Dermis microvascular lymphatic vessel endothelial cell (primary cell): ENCODE data around the gene HECTD2. TPM values are rescaled to one million over a fixed set of nuclear protein-coding genes. Genes with fewer than 3 reads are reported as not detected.
"Not testable (repeated sequence)": the region's sequence is repeated elsewhere in the genome, so short reads cannot be mapped to it uniquely, and the experiment has no call there.

Experiments
- DNase-seq, 2 donors: peaks; one replicate each; pipeline versions ENCODE4 v3.0.0 to v3.0.0-alpha.2; 2010; ENCODE audit warnings: low read depth in 2 of 2
- total RNA-seq: library from RNA; depleted of rRNA; stranded (reverse); fragments of >200 nt; gene quantifications from 2 replicates; pipeline ENCODE4 v1.2.1, GENCODE V29; 2014

Gene HECTD2
- total RNA-seq, 1 donor from 2014 or later, result 4.1 TPM

DNA sequence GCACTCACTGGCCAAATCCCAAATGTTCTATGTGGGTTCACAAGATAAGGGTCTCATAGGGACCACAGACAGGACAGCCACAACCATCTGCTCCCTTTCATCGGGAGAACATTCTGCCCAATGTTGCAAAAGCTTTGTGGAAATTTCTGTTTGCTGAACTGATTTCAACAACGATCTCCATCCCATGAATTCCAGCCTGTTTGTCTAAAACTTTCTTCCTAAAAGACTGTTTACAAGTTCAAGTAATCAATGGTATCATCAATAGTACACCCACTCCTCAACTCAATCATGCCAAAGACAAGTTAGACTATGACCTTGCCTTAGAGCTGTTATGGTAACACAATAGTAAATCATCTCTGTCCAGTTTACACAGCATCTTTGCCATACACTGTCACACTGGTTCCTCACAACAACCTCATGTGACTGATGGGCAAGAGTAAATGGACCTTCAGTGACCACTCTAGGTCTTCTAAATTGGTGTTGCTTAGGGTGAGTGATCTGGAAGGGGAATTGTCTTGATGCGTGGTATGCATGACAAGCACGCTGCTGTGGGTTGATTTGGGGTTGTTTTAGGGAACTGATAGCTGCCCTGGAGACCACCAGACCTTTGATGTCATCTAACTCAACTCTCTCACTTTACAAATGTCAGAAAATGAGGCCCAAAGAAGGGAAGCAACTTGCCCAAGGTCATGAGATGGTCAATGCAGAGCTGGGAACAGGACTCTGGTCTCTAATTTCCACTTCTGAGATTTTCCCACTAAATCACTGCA, 127.7 kb downstream of the HECTD2 start:
- DNase-seq, result no peak

DNA sequence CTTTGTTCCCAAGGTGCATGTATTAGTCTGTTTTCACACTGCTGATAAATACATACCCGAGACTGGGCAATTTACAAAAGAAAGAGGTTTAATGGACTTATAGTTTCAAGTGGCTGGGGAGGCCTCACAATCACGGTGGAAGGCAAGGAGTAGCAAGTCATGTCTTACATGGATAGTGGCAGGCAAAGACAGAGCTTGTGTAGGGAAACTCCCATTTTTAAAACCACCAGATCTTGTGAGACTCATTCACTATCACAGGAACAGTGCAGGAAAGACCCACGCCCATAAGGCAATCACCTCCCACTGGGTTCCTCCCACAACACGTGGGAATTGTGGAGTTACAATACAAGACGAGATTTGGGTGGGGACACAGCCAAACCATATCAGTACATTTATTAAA, 129.8 kb downstream of the HECTD2 start:
- no peak for DNase-seq

DNA sequence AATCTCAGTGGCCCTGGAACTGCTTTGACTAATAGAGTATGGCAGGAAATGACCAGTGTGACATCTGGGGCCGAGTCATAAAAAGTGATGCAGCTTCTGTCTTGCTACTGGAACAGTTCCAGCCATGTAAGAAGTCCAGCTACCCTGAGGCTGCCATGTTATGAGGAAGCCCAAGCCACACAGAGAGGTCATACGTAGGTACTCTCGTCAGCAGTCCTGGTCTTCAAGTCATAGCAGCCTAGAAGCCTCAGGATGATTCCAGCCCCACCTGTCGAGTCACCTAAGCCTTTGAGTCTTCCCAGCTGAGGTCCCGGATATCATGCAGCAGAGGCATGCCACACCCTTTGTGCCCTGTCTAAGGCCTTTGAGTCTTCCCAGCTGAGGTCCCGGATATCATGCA, 130.6 kb downstream of the HECTD2 start:
- DNase-seq, result peak in 1 of 2 donors; percentile 20

DNA sequence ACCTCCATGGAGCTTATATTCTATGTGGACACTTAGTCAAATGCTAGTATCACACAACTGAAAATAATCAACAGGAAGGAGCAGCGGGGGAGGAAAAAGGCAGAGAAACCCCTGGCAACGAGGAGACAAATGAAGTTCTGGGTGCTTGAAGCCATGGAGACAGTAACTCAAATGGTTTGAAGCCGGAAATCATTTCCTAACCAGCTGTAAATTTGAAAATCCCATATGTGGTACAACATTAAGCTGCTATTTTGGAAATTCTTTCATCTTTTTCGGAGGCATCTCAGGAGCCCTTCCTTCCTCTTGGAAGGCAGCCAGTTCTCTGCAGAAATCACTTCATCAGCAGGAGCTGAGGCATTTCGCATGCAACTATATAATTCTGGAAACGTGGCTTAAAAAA, 131.3 kb downstream of the HECTD2 start:
- DNase-seq, result peak; percentile 18 to 27

DNA sequence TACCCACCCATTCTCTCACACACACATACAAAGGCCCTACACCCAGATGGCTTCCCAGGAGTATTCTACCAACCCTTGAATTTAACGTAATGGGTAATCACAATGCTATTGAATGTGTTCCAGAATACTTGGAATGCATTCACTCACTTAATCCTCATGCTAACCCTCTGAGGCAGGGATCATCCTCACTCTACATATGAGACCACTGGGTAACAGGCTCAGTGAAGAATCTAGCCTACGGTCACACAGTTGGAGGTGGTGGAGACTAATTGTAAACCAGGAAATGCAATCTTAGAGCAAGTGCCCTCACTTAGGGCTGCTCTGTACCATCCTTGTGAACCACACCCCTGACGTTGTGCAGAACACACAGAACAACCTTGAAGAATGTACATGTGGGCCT, 135.2 kb downstream of the HECTD2 start:
- no peak for DNase-seq

DNA sequence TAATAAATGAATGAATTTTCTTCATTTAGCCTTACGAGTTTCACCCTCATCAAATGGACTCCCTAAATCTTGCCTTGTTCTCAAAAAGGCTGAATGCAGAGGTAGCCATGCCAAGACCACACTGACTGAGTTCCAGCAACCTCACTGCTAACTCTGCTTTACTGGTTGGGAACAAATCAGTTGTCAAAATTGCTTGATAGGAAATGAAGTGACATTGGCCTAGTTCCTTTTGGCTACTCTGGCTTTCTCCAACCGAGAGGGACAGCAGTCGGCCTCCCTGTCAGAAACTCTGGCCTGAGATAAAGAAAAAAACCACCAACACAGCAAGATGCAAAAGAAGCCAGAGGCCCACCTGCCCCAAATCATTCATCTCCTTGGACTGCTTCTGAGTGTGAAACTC, 135.7 kb downstream of the HECTD2 start:
- DNase-seq, result no peak

DNA sequence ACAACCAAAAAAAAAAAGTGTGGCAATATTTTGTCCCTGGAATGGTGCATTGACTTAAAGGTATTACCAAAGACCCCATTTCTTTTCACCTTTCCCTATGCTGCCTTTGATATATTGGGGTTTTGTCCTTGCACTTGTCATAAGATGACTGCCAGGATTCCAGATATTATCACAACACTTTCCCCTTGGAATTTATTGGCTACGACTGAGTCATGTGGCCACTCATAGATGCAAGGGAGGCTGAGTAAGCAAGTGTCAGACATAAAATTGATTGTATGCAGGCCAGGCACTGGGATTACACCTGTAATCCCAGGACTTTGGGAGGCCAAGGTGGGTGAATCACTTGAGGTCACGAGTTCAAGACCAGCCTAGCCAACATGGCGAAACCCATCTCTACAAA, 139.1 kb downstream of the HECTD2 start:
- no peak for DNase-seq

DNA sequence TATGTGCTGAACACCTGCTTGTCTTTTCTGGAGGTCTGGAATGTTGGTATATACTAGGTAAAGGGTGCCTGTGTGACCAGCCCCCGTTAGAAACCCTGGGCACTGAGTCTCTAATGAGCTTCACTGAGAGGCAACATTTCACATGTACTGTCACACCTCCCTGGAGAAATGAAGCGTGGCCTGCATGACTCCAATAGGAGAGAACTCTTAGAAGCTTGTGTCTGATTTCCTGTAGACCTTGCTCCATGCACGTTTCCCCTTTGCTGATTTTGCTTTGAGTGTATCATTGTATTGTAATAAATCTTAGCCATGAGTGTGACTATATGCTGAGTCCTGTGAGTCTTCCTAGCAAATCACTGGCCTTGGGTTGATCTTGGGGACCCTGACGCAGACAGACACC, 139.9 kb downstream of the HECTD2 start:
- DNase-seq, result no peak

DNA sequence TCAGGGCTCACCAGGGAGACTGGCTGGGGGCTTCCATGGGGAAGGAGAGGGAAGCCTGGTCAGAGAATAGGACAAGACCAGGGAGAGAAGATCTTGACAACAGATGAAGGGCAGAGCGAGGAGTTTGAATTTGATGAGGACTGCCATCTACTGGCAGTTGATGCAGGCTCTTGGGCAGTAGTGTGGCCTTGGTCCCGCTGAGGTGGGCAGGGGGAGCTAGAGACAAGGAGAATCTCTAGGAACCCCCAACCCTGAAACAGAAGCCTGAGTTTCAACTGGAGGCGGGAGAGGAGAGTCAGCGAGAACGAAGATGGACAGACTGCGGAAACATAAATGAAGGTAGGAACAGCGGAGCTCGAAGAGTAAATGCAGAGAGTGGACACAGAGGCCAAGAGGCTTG, 141.7 kb downstream of the HECTD2 start:
- DNase-seq, result peak; percentile 9 to 81

DNA sequence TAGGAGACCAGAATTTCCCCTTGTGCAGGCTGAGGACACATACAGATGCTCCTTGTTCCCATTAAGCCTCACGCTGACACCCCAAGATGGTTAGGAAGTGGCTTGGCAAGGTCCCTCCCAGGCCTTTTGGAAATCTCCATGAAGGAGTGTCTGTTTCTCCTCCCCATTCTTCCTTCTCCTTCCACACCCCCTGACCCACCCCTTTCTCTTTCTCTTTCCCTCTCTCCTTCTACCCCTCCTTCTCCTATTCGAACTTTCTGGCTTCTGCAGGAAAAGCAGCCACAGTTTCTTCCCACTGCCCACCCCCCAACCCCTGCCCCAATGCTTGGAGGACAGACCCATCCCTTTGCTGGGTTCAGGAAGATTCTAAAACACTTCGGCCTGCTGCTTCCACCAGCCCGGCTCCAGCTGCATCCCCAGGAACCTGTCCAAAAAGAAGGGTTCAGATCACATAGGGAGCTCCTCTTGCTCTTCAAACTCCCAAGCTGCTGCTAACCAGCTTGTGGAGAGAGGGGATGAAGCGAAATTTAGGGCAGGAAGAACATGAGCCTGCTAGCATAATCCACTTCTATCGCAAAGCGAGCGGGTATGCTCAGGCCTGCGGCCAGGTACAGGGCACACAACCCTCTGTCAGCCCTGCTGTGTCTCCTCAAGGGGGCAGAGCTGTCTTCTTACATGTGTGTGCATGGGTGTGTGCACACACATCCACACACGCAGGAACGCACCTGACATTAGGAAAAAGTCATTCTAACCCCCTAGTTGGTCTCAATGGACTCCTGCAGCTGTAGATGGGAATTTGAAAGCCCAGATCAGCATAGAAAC, 142.3 kb downstream of the HECTD2 start:
- peak in 1 of 2 donors; percentile 45 for DNase-seq

DNA sequence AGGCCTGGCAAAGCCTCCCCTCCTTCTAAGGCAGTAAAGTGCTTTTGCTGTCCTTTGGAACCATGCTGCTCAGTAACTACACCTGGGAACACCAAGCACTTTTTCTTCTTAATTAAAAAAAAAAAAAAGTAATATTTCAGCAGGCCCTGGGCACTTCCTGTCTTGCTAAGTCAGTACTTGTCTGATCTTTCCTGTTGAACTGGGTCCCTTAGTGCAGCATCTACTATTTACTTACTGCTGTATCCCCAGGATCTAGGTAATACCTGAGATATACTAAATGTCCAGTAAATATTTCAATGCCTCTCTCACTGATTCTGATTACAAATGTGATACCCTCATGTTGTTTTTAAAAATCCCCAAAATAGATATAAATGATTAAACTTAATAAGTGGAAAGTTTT, 145.3 kb downstream of the HECTD2 start:
- DNase-seq, result no peak

DNA sequence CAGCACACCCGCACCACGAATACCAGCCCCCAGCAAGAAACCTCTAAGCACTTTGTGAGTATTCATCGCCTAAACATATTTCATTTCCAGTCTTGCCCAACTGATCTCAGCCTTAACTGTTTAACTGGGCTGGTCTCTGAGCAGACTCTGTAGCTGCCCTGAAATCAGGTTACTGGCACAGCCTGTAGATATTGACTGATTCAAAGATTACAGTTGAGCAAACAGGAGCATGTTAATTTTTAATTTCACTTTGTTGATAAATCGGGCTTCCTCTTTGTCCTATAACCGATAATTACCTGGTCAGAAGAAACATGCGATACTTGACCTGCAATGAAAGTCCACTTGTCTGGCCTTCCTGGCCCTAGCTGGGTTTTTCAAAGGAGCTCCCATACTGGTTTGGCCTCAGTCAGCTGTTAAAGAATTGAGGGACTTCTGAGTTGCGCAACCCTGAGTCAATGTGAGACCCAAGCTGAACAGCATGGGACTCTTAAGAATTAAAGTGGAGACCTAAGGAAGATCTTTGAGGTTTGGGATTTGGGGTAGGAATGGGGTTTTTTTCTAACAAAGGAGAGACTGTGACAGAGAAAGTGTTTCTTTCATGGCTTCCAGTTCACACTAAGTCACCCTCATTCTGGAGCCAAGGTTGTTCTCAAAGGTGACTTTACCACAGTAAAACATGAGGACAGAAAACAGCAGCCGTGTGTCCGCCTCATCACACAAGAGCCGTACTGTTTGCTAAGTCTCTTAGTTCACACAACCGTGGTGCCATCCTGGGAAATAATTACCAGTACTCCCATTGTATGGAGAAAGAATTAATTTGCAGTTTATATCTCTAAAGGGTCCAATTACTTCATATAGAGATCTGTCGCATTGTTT, 146.8 kb downstream of the HECTD2 start:
- no peak for DNase-seq

DNA sequence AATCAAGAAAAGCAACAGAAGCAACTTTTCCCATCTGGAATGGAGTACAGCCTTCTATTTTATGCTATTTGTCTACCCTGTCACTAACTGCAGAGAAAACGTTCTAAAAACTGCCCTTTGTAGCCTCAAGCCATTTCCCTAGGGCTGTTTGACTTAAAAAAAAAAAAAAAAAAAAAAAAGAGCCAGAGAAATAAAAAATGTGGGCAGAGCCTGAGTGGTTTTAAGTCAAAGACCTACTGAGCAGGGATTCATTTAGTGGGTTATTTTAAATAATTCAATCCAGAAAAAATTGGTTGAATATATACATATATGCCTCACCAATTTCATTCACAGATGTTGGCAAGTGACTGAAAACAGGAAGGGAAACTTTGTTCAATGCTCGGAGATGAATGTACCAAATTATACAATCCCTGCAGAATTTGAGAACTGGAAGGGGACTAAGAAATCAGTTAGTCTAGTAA, 147.5 kb downstream of the HECTD2 start:
- DNase-seq, result no peak

DNA sequence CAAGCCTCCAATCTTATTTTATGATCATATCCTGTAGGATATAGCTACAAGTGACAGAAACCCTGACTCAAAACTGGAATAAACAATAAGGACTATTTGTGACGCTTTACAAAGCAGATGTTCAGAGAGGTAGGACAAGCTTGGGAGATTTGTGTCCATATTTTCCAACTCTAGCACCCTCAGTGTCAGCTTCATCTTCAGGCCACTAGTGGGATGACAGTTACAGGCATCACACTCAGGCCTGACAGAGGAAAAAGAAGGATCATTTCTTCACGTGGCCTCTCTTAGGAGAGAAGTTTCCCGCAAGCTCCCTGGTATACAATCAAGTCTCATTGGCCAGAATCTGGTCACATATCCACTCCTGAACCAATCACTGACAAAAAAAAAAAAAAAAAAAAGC, 148.3 kb downstream of the HECTD2 start:
- DNase-seq, result no peak

DNA sequence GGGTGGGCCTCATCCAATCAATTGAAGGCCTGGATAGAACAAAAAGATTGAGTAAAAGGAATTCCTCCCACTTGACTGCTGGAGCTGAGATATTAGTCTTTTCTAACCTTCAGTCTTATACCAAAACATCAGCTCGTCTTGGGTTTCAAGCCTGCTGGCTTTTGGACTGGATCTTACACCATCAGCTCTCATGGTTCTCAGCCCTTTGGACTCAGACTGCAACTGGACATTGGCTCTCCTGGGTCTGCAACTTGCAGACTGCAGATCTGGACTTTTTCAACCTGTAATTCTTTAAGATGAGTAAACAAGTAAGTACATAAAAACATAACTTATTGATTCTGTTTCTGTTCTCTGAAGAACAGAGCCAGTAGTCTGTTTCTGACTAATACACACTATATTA, 149.0 kb downstream of the HECTD2 start:
- DNase-seq, result no peak

DNA sequence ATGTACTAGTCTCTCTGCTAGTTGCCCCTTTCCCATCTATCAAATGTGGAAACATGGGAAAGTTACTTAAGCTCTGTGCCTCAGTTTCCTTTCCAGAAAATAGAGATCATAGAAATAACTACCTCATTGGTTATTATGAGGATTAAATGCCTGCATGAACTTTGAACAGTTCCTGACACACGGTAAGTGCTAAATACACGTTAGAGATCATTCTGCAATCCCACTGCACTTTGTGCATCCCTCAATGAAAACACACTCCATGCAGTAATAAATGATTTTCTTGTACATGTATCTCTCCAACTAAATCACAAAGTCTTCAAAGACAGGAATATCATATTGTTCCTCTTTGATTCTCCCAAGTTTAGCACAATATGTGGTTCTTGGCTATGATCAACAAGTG, 149.6 kb downstream of the HECTD2 start:
- no peak for DNase-seq

DNA sequence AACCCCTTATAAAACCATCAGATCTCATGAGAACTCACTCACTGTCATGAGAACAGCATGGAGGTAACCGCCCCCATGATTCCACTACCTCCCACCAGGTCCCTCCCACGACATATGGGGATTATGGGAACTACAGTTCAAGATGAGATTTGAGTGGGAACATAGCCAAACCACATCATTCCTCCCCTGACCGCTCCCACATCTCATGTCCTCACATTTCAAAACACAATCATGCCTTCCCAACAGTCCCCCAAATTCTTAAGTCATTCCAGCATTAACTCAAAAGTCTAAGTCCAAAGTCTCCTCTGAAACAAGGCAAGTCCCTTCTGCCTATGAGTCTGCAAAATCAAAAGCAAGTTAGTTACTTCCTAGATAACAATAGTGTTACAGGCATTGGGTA, 150.7 kb downstream of the HECTD2 start:
- not testable (repeated sequence) for DNase-seq

DNA sequence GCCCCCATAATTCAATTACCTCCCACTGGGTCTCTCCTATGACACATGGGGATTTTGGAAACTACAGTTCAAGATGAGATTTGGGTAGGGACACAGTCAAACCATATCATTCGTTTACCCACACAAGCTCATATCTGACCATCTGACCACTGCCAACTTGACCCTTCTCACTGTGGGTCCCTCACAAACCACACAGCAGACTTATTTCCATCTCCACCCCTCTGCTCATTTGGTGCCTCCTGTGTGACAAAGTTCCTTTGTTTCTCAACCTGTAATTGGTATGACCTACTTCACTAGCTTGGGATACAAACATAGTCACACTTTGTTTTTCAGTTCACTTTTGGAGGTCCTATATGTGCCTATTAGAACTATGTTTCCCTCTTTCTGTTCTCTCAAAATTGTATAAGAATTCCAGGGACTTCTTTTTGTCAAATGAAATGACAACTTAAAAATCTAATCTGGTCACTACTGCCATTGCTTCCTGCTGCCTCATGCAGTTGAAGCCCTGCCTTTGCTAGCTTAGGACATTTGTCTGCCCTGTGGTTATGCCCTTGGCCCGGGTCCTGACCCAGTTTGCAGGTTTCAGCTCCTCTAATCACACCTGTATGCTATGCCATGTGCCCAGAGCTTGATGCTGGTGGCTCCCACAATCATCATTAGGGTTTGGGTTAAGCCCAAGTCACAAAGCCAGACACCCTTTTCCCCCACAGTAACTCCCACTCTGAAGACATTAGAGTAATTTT, 152.9 kb downstream of the HECTD2 start:
- no peak for DNase-seq

DNA sequence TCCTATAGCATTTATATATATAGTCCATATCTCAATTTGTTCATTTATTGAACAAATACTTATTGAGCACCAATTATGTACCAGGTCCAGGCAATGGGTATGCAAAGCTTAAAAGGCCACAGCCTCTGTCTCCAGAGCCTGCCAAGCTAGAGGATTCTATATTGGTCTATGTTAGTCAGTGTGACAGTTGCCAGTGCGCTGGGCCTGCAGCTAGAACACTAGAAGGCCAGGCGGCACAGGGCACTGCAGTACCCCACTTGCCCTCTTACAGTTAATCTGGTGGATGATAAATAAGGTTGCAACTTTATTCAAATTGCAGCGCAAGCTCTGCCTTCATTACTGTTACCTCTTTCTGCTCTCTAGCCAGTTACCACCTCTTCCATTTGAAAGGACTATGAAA, 153.9 kb downstream of the HECTD2 start:
- DNase-seq, result no peak
